ENCODE results near the gene SCIMP.

GRCh38 chr17:5263441-5263840 lies 28.8 kb upstream of the SCIMP start:
- TF ChIP-seq POLR2A (IDR thresholded peaks at IDR 0.05) (no peak), POLR2AphosphoS5 (IDR thresholded peaks at IDR 0.05) (no peak)
- TF ChIP-seq, protein P1, sequence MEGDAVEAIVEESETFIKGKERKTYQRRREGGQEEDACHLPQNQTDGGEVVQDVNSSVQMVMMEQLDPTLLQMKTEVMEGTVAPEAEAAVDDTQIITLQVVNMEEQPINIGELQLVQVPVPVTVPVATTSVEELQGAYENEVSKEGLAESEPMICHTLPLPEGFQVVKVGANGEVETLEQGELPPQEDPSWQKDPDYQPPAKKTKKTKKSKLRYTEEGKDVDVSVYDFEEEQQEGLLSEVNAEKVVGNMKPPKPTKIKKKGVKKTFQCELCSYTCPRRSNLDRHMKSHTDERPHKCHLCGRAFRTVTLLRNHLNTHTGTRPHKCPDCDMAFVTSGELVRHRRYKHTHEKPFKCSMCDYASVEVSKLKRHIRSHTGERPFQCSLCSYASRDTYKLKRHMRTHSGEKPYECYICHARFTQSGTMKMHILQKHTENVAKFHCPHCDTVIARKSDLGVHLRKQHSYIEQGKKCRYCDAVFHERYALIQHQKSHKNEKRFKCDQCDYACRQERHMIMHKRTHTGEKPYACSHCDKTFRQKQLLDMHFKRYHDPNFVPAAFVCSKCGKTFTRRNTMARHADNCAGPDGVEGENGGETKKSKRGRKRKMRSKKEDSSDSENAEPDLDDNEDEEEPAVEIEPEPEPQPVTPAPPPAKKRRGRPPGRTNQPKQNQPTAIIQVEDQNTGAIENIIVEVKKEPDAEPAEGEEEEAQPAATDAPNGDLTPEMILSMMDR (IDR thresholded peaks at IDR 0.05) = no peak

Data from transverse colon (tissue), 4 donors.